ENCODE data around the gene TMEM163.

The TMEM163 gene

DNA sequence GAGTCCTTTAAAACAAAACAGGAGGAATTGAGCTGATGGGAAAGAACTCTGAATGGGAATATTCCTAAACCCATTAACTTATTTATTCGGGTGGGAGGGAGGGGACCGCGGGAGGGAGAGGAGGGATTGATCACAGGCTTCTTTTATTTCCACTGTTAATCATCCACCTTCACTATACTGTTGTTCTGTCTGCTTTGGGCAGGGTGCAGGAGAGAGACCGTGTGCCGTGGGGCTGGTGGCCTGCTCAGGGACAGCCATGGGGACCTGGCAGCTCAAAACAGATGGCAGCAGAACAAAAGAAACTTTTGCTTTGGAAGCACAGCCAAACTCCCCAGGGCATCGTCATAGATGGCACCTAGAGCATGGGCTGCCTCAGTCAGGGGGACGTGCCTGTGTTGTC, 269.6 kb downstream of the TMEM163 start:
- no peak overlapping the region for H3K4me3 ChIP-seq (ENCODE audit: low read length in 2 of 2)
- no peaks in the 10 kb centered on the region for H3K9me3 ChIP-seq (ENCODE audit: control insufficient read depth in 2 of 2, low read length in 2 of 2)
- no peaks in the 10 kb centered on the region for H3K27me3 ChIP-seq (ENCODE audit: control insufficient read depth in 2 of 2, insufficient read depth in 2 of 2, low read length in 2 of 2)
- H3K4me1 ChIP-seq (ENCODE audit: control insufficient read depth in 2 of 2, insufficient read depth in 2 of 2, low read length in 2 of 2) = no peaks in the 10 kb centered on the region
- peaks cover 20 to 23% of the 10 kb centered on the region in 2 donors for H3K36me3 ChIP-seq (ENCODE audit: control insufficient read depth in 2 of 2, insufficient read depth in 2 of 2, low read length in 2 of 2)
- no peak overlapping the region for H3K9ac ChIP-seq (ENCODE audit: low read depth in 1 of 2, low read length in 2 of 2)
- H3K27ac ChIP-seq (ENCODE audit: low read depth in 2 of 2, low read length in 2 of 2) = no peak overlapping the region

DNA sequence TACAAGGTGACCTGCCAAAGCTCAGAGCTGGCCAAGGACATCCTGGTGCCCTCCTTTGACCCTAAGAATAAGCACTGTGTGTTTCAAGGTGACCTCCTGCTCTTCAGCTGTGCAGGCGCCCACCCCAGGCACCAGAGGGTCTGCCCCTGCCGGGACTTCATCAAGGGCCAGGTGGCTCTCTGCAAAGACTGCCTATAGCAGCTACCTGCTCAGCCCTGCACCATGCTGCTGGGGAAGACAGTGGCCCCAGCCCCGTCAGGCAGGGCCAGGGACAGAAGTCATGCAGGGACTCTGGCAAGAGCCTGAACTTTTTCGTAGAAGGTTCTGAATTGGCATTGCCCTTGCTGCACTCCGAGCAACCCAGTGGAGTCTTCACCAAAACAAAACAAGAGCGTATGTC, 270.1 kb downstream of the TMEM163 start:
- Histone ChIP-seq H3K4me1 (ENCODE audit: control insufficient read depth in 2 of 2, insufficient read depth in 2 of 2, low read length in 2 of 2) (no peaks in the 10 kb centered on the region), H3K27ac (ENCODE audit: low read depth in 2 of 2, low read length in 2 of 2) (no peak overlapping the region)

DNA sequence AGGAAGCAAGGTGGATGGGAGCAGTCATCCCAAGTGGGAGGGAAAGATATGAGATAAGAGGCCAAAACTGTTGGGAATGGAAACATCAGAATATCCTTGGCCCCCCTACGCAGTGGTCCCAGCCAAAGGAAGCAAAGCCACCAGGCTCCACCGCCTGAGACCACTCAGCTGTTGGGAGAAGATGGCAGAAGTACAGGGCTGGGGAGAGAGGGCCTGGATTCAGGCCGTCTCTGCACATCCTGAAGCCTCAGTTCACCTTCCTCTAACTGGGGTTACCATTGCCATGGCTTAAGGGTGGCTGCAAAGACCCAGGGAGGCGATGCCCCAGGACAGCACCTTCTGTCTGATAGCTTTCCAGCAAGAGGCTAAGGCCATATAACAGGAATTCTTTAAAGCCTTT, 271.1 kb downstream of the TMEM163 start:
- no peaks in the 10 kb centered on the region for H3K27me3 ChIP-seq (ENCODE audit: control insufficient read depth in 2 of 2, insufficient read depth in 2 of 2, low read length in 2 of 2)
- H3K9ac ChIP-seq (ENCODE audit: low read depth in 1 of 2, low read length in 2 of 2) = no peak overlapping the region
- H3K4me1 ChIP-seq (ENCODE audit: control insufficient read depth in 2 of 2, insufficient read depth in 2 of 2, low read length in 2 of 2) = no peaks in the 10 kb centered on the region
- H3K27ac ChIP-seq (ENCODE audit: low read depth in 2 of 2, low read length in 2 of 2) = no peak overlapping the region
- H3K4me3 ChIP-seq (ENCODE audit: low read length in 2 of 2) = no peak overlapping the region
- no peaks in the 10 kb centered on the region for H3K9me3 ChIP-seq (ENCODE audit: control insufficient read depth in 2 of 2, low read length in 2 of 2)
- peaks cover 21 to 24% of the 10 kb centered on the region in 2 donors for H3K36me3 ChIP-seq (ENCODE audit: control insufficient read depth in 2 of 2, insufficient read depth in 2 of 2, low read length in 2 of 2)

More for the DNA sequence above, 270.1 kb downstream of the TMEM163 start:
- no peaks in the 10 kb centered on the region for H3K9me3 ChIP-seq (ENCODE audit: control insufficient read depth in 2 of 2, low read length in 2 of 2)
- peaks cover 21 to 22% of the 10 kb centered on the region in 2 donors for H3K36me3 ChIP-seq (ENCODE audit: control insufficient read depth in 2 of 2, insufficient read depth in 2 of 2, low read length in 2 of 2)
- no peaks in the 10 kb centered on the region for H3K27me3 ChIP-seq (ENCODE audit: control insufficient read depth in 2 of 2, insufficient read depth in 2 of 2, low read length in 2 of 2)
- H3K4me3 ChIP-seq (ENCODE audit: low read length in 2 of 2) = no peak overlapping the region
- H3K9ac ChIP-seq (ENCODE audit: low read depth in 1 of 2, low read length in 2 of 2) = no peak overlapping the region

DNA sequence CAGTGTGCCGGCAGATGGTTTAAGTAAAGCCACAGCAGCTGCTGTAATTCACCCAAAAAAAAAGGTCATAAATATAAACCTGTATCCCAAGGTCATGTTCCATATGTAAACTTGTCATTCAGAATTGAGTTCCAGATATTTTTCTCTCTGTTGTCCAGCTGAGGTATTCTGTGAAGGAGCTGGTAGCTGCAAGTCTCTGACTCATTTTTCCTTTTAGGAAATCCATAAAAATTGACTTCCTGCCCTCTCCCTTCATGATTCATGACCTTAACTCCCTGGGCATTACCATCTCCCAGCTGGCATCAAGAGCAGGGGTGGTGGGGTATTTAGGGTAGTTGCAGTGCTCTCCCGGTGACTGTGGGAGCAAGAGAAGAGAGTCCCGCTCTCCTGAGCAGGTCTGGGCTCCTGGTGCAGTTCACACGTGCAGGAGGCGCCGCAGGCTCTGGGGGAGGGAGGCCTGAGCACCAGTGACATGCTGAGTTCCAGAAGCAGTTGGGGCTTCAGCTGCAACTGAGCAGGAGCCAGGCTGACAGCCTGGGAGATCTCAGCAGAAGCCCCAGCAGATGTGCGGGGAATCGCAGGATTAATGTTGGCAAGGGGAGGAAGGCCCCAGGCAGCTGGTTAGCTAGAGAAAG, 272.3 kb downstream of the TMEM163 start:
- H3K27me3 ChIP-seq (ENCODE audit: control insufficient read depth in 2 of 2, insufficient read depth in 2 of 2, low read length in 2 of 2) = no peaks in the 10 kb centered on the region
- no peaks in the 10 kb centered on the region for H3K9me3 ChIP-seq (ENCODE audit: control insufficient read depth in 2 of 2, low read length in 2 of 2)
- H3K27ac ChIP-seq (ENCODE audit: low read depth in 2 of 2, low read length in 2 of 2) = no peak overlapping the region
- H3K36me3 ChIP-seq (ENCODE audit: control insufficient read depth in 2 of 2, insufficient read depth in 2 of 2, low read length in 2 of 2) = peaks cover 30 to 31% of the 10 kb centered on the region in 2 donors
- H3K4me1 ChIP-seq (ENCODE audit: control insufficient read depth in 2 of 2, insufficient read depth in 2 of 2, low read length in 2 of 2) = no peaks in the 10 kb centered on the region
- no peak overlapping the region for H3K9ac ChIP-seq (ENCODE audit: low read depth in 1 of 2, low read length in 2 of 2)
- H3K4me3 ChIP-seq (ENCODE audit: low read length in 2 of 2) = no peak overlapping the region

DNA sequence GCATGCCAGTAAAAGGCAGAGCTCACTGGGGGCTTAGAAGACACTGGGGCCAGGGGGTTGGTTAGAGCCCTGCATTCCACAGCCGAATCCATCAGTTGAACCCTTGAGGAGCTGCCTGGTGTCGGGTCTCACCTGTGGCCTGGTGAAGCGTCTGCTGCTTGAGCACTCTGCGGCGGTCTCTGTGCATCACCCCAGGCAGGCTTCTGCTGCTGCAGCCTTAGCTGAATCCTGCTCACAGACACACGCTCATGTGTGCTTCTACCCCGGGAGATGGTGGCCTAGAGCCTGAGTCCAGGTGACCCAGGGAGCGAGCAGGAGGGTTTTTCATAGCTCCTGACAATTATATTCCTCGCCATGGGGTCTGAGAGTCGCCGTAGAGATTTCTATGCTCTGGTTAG, 272.8 kb downstream of the TMEM163 start:
- Histone ChIP-seq H3K4me3 (ENCODE audit: low read length in 2 of 2) (no peak overlapping the region), H3K9me3 (ENCODE audit: control insufficient read depth in 2 of 2, low read length in 2 of 2) (no peaks in the 10 kb centered on the region), H3K4me1 (ENCODE audit: control insufficient read depth in 2 of 2, insufficient read depth in 2 of 2, low read length in 2 of 2) (no peaks in the 10 kb centered on the region), H3K36me3 (ENCODE audit: control insufficient read depth in 2 of 2, insufficient read depth in 2 of 2, low read length in 2 of 2) (peaks cover 30 to 34% of the 10 kb centered on the region in 2 donors), H3K9ac (ENCODE audit: low read depth in 1 of 2, low read length in 2 of 2) (no peak overlapping the region), H3K27ac (ENCODE audit: low read depth in 2 of 2, low read length in 2 of 2) (no peak overlapping the region), H3K27me3 (ENCODE audit: control insufficient read depth in 2 of 2, insufficient read depth in 2 of 2, low read length in 2 of 2) (no peaks in the 10 kb centered on the region)

DNA sequence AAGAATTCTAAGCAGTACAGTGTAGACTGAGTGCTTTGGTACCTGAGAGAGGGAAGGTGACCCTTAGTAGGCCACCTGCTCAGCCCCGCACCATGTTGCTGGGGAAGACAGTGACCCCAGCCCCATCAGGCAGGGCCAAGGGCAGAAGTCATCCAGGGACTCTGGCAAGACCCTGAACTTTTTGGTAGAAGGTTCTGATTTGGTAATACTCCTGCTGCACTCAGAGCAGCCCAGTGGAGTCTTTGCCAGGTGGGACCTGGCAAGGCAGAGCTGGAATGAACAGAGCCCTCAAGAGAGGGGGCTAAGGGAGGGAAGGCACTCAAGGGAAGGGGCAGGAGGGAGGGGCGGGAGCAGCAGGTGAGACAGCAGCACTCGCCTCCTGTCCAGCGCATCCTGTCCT, 273.7 kb downstream of the TMEM163 start:
- no peak overlapping the region for H3K4me3 ChIP-seq (ENCODE audit: low read length in 2 of 2)
- no peak overlapping the region for H3K9ac ChIP-seq (ENCODE audit: low read depth in 1 of 2, low read length in 2 of 2)
- no peaks in the 10 kb centered on the region for H3K27me3 ChIP-seq (ENCODE audit: control insufficient read depth in 2 of 2, insufficient read depth in 2 of 2, low read length in 2 of 2)
- peaks cover 30 to 37% of the 10 kb centered on the region in 2 donors for H3K36me3 ChIP-seq (ENCODE audit: control insufficient read depth in 2 of 2, insufficient read depth in 2 of 2, low read length in 2 of 2)
- H3K27ac ChIP-seq (ENCODE audit: low read depth in 2 of 2, low read length in 2 of 2) = no peak overlapping the region
- no peaks in the 10 kb centered on the region for H3K9me3 ChIP-seq (ENCODE audit: control insufficient read depth in 2 of 2, low read length in 2 of 2)
- no peaks in the 10 kb centered on the region for H3K4me1 ChIP-seq (ENCODE audit: control insufficient read depth in 2 of 2, insufficient read depth in 2 of 2, low read length in 2 of 2)

DNA sequence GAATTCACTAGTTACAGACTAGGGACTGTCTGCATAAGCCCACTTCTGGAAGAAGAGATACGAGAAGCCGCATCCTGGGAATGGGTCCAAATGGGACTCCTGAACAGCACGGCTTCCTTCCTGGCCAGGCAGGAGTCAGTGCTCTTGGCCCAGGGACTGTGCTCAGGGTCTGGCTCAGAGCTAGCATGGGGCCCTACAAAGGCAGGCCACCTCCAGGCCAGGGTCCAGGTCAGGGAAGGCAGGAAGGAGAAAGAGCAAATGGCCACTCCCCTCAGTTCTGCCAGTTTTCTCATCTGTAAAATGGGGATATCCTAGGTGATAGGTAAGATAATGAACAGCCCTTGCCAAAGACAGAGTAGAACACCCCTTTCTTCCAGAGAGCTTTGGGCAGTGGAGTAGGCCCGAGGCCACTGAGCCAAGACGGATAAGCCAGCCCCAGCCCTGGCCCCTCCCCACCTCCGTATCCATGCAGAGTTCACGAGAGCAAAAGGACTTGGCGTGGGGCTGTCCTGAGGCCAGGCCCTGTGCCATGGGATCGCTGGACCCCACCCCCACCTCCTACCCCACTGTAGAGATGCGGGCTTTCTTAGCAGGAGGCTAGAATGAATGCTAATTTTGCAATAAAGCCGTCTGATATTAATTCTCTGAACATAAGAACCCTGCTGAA, 274.9 kb downstream of the TMEM163 start:
- Histone ChIP-seq H3K4me3 (ENCODE audit: low read length in 2 of 2) (no peak overlapping the region), H3K36me3 (ENCODE audit: control insufficient read depth in 2 of 2, insufficient read depth in 2 of 2, low read length in 2 of 2) (peaks cover 34 to 37% of the 10 kb centered on the region in 2 donors), H3K27ac (ENCODE audit: low read depth in 2 of 2, low read length in 2 of 2) (no peak overlapping the region)

DNA sequence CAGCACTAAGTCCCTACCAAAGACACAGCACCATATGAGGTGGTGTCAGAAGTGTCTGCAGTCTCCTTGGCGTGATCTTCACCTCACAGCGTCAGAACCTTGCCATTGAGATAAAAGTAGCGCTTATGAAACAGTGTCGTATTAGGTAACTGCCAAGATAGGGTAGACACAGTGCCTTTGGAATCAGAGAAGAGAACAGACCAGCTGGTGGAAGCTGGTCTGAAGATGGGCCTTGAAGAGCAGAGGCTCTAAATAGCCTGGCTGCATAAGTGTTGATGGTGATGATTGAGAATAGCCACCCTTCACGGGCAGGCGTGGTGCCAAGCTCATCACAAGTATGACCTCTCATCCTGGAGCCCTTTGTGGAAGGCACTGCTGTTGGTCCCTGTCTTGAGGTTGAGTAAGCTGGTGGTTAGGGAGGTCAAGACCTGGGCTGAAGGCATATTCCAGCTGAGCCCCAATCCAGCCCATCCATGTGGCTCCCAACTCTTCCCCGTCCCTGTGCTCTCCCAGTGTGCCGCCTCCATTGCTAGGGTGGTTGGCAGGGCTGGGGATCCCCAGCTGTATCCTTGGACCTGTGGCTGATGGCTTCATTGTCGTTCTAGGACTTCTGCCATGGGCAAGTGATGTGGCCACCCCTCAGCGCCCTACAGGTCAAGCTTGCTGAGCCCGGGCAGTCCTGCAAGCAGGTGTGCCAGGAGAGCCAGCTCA, 277.5 kb downstream of the TMEM163 start:
- no peak overlapping the region for H3K27ac ChIP-seq (ENCODE audit: low read depth in 2 of 2, low read length in 2 of 2)
- no peaks in the 10 kb centered on the region for H3K9me3 ChIP-seq (ENCODE audit: control insufficient read depth in 2 of 2, low read length in 2 of 2)
- H3K4me1 ChIP-seq (ENCODE audit: control insufficient read depth in 2 of 2, insufficient read depth in 2 of 2, low read length in 2 of 2) = no peaks in the 10 kb centered on the region
- no peak overlapping the region for H3K9ac ChIP-seq (ENCODE audit: low read depth in 1 of 2, low read length in 2 of 2)
- no peaks in the 10 kb centered on the region for H3K27me3 ChIP-seq (ENCODE audit: control insufficient read depth in 2 of 2, insufficient read depth in 2 of 2, low read length in 2 of 2)
- H3K36me3 ChIP-seq (ENCODE audit: control insufficient read depth in 2 of 2, insufficient read depth in 2 of 2, low read length in 2 of 2) = peaks cover 29 to 37% of the 10 kb centered on the region in 2 donors
- H3K4me3 ChIP-seq (ENCODE audit: low read length in 2 of 2) = no peak overlapping the region

More for the DNA sequence above, 274.9 kb downstream of the TMEM163 start:
- Histone ChIP-seq H3K9me3 (ENCODE audit: control insufficient read depth in 2 of 2, low read length in 2 of 2) (no peaks in the 10 kb centered on the region), H3K27me3 (ENCODE audit: control insufficient read depth in 2 of 2, insufficient read depth in 2 of 2, low read length in 2 of 2) (no peaks in the 10 kb centered on the region), H3K9ac (ENCODE audit: low read depth in 1 of 2, low read length in 2 of 2) (no peak overlapping the region), H3K4me1 (ENCODE audit: control insufficient read depth in 2 of 2, insufficient read depth in 2 of 2, low read length in 2 of 2) (no peaks in the 10 kb centered on the region)

DNA sequence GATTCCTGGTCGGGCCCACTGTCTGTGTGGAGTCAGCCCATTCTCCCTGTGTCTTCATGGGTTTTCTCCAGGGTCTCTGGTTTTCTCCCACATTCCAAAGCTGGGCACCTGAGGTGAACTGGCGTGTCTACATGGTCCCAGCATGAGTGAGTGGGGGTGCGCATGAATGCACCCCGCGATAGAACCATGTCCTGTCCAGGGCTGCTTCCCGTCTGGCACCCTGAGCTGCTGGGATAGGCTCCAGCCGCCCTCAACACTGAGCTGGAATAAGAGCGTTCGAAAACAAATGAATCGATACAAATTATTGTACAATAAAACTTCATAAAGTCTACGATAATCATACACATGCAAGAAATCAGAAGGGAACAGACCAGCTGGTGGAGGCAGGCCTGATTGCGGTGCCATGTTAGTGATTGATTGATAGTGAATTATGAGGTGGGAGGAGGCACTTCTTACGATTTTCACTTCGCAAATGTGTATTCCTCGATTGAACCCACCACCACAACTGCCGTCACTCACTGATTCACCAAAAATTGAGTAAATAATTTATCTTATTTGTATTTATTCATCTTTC, 278.4 kb downstream of the TMEM163 start:
- Histone ChIP-seq H3K36me3 (ENCODE audit: control insufficient read depth in 2 of 2, insufficient read depth in 2 of 2, low read length in 2 of 2) (peaks cover 29 to 37% of the 10 kb centered on the region in 2 donors), H3K9ac (ENCODE audit: low read depth in 1 of 2, low read length in 2 of 2) (no peak overlapping the region), H3K27ac (ENCODE audit: low read depth in 2 of 2, low read length in 2 of 2) (no peak overlapping the region), H3K4me1 (ENCODE audit: control insufficient read depth in 2 of 2, insufficient read depth in 2 of 2, low read length in 2 of 2) (no peaks in the 10 kb centered on the region), H3K4me3 (ENCODE audit: low read length in 2 of 2) (no peak overlapping the region), H3K27me3 (ENCODE audit: control insufficient read depth in 2 of 2, insufficient read depth in 2 of 2, low read length in 2 of 2) (no peaks in the 10 kb centered on the region), H3K9me3 (ENCODE audit: control insufficient read depth in 2 of 2, low read length in 2 of 2) (no peaks in the 10 kb centered on the region)

DNA sequence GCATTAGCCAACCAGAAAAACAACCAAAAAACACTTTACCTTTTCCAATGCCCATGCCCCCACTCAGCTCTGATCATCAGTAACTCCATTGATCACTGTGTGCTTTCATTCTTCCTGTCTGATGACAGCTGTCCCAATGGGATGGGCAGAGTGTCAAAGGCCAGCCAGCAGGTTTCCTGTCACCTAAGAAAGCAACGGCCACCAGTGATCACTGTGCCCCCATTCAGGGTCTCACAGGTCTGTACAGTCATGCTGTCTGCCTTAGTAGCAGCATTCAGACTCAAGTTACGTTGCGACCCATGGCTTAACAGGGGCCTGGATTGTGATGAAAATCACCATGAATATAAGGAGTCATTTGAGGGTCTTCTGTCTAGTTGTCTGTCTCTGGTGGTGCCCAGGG, 280.4 kb downstream of the TMEM163 start:
- Histone ChIP-seq H3K27ac (ENCODE audit: low read depth in 2 of 2, low read length in 2 of 2) (no peak overlapping the region), H3K27me3 (ENCODE audit: control insufficient read depth in 2 of 2, insufficient read depth in 2 of 2, low read length in 2 of 2) (no peaks in the 10 kb centered on the region), H3K36me3 (ENCODE audit: control insufficient read depth in 2 of 2, insufficient read depth in 2 of 2, low read length in 2 of 2) (peaks cover 25 to 38% of the 10 kb centered on the region in 2 donors), H3K4me1 (ENCODE audit: control insufficient read depth in 2 of 2, insufficient read depth in 2 of 2, low read length in 2 of 2) (no peaks in the 10 kb centered on the region), H3K9me3 (ENCODE audit: control insufficient read depth in 2 of 2, low read length in 2 of 2) (no peaks in the 10 kb centered on the region), H3K9ac (ENCODE audit: low read depth in 1 of 2, low read length in 2 of 2) (no peak overlapping the region), H3K4me3 (ENCODE audit: low read length in 2 of 2) (no peak overlapping the region)
